ENCODE data around the gene SLAMF9.

SLAMF9 gene

DNA sequence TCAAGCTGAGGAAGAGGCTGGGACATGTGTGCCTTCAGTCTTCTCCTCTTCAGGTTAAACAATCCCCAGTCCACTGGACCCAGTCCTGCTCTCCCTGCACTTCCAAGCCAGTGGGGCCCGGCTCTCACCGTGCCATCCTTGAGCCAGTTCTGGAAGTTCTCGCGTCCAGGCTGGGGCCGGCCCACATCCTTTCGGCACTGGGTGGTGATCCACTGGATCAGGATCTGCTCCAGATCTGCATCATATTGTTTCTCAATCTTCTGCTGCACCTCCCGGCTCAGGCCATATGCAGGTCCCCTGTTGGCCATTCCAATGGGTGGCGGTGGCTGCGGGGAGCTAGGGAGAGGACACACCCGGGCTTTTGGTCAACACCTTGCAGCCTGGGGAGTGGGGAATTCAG, 33.8 kb downstream of the SLAMF9 start:
- no peak for ATAC-seq
- TF ChIP-seq CSDC2 (CRISPR knock-in tag; IDR thresholded peaks at IDR 0.05) = no peak
- TF ChIP-seq ZFP30 (CRISPR knock-in tag; IDR thresholded peaks at IDR 0.05) = no peak
- no peak for TF ChIP-seq ISL1 (CRISPR knock-in tag; IDR thresholded peaks at IDR 0.05)
- TF ChIP-seq ZFP3 (CRISPR knock-in tag; IDR thresholded peaks at IDR 0.05) = no peak
- TF ChIP-seq GLIS3 (CRISPR knock-in tag; IDR thresholded peaks at IDR 0.05) = no peak
- TF ChIP-seq TOX (CRISPR knock-in tag; IDR thresholded peaks at IDR 0.05; ENCODE audit: borderline replicate concordance) = no peak

DNA sequence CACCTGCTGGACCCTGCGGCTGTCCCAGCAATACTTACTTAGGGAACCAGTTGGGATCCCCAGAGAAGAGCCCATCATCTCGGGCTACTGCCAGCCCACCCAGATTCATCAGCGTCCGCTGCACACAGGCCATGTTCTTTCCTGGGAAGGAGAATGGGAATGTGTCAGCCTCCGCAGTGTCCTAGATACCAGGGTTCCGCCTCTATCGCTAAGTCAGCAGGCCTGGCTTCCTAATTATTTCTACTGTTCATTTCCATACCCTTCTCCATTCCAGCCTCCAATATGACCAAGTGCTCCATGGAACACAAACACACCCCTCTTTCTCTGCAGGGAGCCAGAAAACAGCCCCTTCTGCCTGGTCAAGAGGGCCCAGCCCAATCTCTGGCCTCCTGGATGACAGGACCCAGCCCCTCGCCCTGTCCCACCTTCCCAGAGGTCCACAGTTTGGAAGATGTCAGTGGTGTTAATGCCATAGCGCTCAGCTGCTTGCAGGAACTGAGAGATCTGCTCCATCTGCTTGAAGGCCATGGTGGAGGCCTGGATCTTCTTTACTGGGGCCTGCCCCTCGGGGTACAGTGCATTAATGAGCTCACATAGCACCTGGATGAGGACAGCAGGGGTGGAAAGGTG, 34.7 kb downstream of the SLAMF9 start:
- TF ChIP-seq ZNF8 (CRISPR knock-in tag; IDR thresholded peaks at IDR 0.05) (no peak), GLIS3 (CRISPR knock-in tag; IDR thresholded peaks at IDR 0.05) (no peak), ARNTL (CRISPR knock-in tag; IDR thresholded peaks at IDR 0.05; ENCODE audit: borderline replicate concordance, low read depth) (no peak), CSDC2 (CRISPR knock-in tag; IDR thresholded peaks at IDR 0.05) (no peak), SNAI2 (CRISPR knock-in tag; IDR thresholded peaks at IDR 0.05) (no peak), BACH2 (CRISPR knock-in tag; IDR thresholded peaks at IDR 0.05; ENCODE audit: borderline replicate concordance) (no peak), ZFP30 (CRISPR knock-in tag; IDR thresholded peaks at IDR 0.05) (no peak), ISL1 (CRISPR knock-in tag; IDR thresholded peaks at IDR 0.05) (no peak), ZNF565 (CRISPR knock-in tag; conservative IDR thresholded peaks at IDR 0.05; ENCODE audit: low read depth) (no peak), RARB (CRISPR knock-in tag; IDR thresholded peaks at IDR 0.05) (no peak), TCF4 (CRISPR knock-in tag; IDR thresholded peaks at IDR 0.05; ENCODE audit: borderline replicate concordance) (no peak), ZFP3 (CRISPR knock-in tag; IDR thresholded peaks at IDR 0.05) (no peak), ZNF70 (CRISPR knock-in tag; IDR thresholded peaks at IDR 0.05) (no peak), POU6F1 (CRISPR knock-in tag; IDR thresholded peaks at IDR 0.05; ENCODE audit: borderline replicate concordance, low read depth) (no peak), ESRRG (CRISPR knock-in tag; IDR thresholded peaks at IDR 0.05) (no peak), CREB5 (CRISPR knock-in tag; IDR thresholded peaks at IDR 0.05; ENCODE audit: low read depth) (no peak), ZC3H10 (CRISPR knock-in tag; IDR thresholded peaks at IDR 0.05) (no peak)
- TF ChIP-seq, protein P1, sequence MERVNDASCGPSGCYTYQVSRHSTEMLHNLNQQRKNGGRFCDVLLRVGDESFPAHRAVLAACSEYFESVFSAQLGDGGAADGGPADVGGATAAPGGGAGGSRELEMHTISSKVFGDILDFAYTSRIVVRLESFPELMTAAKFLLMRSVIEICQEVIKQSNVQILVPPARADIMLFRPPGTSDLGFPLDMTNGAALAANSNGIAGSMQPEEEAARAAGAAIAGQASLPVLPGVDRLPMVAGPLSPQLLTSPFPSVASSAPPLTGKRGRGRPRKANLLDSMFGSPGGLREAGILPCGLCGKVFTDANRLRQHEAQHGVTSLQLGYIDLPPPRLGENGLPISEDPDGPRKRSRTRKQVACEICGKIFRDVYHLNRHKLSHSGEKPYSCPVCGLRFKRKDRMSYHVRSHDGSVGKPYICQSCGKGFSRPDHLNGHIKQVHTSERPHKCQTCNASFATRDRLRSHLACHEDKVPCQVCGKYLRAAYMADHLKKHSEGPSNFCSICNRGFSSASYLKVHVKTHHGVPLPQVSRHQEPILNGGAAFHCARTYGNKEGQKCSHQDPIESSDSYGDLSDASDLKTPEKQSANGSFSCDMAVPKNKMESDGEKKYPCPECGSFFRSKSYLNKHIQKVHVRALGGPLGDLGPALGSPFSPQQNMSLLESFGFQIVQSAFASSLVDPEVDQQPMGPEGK (CRISPR knock-in tag; IDR thresholded peaks at IDR 0.05; ENCODE audit: borderline replicate concordance) = no peak
- ATAC-seq = no peak

- TF ChIP-seq SNAI2 (CRISPR knock-in tag; IDR thresholded peaks at IDR 0.05) (no peak), ZFP3 (CRISPR knock-in tag; IDR thresholded peaks at IDR 0.05) (no peak), TCF4 (CRISPR knock-in tag; IDR thresholded peaks at IDR 0.05; ENCODE audit: borderline replicate concordance) (no peak), ZFP30 (CRISPR knock-in tag; IDR thresholded peaks at IDR 0.05) (no peak), BACH2 (CRISPR knock-in tag; IDR thresholded peaks at IDR 0.05; ENCODE audit: borderline replicate concordance) (no peak), POU6F1 (CRISPR knock-in tag; IDR thresholded peaks at IDR 0.05; ENCODE audit: borderline replicate concordance, low read depth) (no peak), ZC3H10 (CRISPR knock-in tag; IDR thresholded peaks at IDR 0.05) (no peak), ZNF565 (CRISPR knock-in tag; conservative IDR thresholded peaks at IDR 0.05; ENCODE audit: low read depth) (no peak)
- TF ChIP-seq, protein P1 (CRISPR knock-in tag; IDR thresholded peaks at IDR 0.05; ENCODE audit: borderline replicate concordance) = no peak
- ATAC-seq = no peak
Observed at GRCh38 chr1:159918352-159919200, 35.5 kb downstream of the SLAMF9 start.
